Measurements from ENCODE around the gene BLMH. TPM values are rescaled to one million over a fixed set of nuclear protein-coding genes. Genes with fewer than 3 reads are reported as not detected.

The BLMH gene
- polyA plus RNA-seq, 4 donors: 62.7 to 93.6 (median 81.6) TPM

- no peak for DNase-seq (ENCODE audit: low read depth in 4 of 4, low spot score in 3 of 4)
Observed at GRCh38 chr17:30308406-30308805, 16.7 kb upstream of the BLMH start.

- no peak for DNase-seq (ENCODE audit: low read depth in 4 of 4, low spot score in 3 of 4)
Observed at GRCh38 chr17:30304778-30305177, 13.0 kb upstream of the BLMH start.

GRCh38 chr17:30302241-30302640 is 10.5 kb upstream of the BLMH start:
- no peak for DNase-seq (ENCODE audit: low read depth in 4 of 4, low spot score in 3 of 4)

- DNase-seq (ENCODE audit: low read depth in 4 of 4, low spot score in 3 of 4): no peak
Observed at GRCh38 chr17:30300818-30301217, 9.1 kb upstream of the BLMH start.

GRCh38 chr17:30299000-30299399 is 7.3 kb upstream of the BLMH start:
- DNase-seq (ENCODE audit: low read depth in 4 of 4, low spot score in 3 of 4): no peak

- no peak for DNase-seq (ENCODE audit: low read depth in 4 of 4, low spot score in 3 of 4)
Observed at GRCh38 chr17:30297715-30298114, 6.0 kb upstream of the BLMH start.

- DNase-seq (ENCODE audit: low read depth in 4 of 4, low spot score in 3 of 4): no peak
Observed at GRCh38 chr17:30296499-30297080, 4.8 kb upstream of the BLMH start.

- peak in 2 of 4 donors; percentile 21 to 26 for DNase-seq (ENCODE audit: low read depth in 4 of 4, low spot score in 3 of 4)
Observed at GRCh38 chr17:30292286-30292858, 628 bp upstream of the BLMH start.

- peak; percentile 16 to 25 (median 20) for DNase-seq (ENCODE audit: low read depth in 4 of 4, low spot score in 3 of 4)
Observed at GRCh38 chr17:30290696-30291542, 825 bp downstream of the BLMH start.

GRCh38 chr17:30290077-30290476 is 1.7 kb downstream of the BLMH start:
- DNase-seq (ENCODE audit: low read depth in 4 of 4, low spot score in 3 of 4): no peak

- DNase-seq (ENCODE audit: low read depth in 4 of 4, low spot score in 3 of 4): no peak
Observed at GRCh38 chr17:30279156-30279555, 12.6 kb downstream of the BLMH start.

- DNase-seq (ENCODE audit: low read depth in 4 of 4, low spot score in 3 of 4): peak in 2 of 4 donors; percentile 25 to 32
Observed at GRCh38 chr17:30278032-30278431, 13.7 kb downstream of the BLMH start.

GRCh38 chr17:30275911-30276310 is 15.8 kb downstream of the BLMH start:
- DNase-seq (ENCODE audit: low read depth in 4 of 4, low spot score in 3 of 4): no peak

- DNase-seq (ENCODE audit: low read depth in 4 of 4, low spot score in 3 of 4): no peak
Observed at GRCh38 chr17:30274887-30275286, 16.9 kb downstream of the BLMH start.

GRCh38 chr17:30273373-30273772 is 18.4 kb downstream of the BLMH start:
- DNase-seq (ENCODE audit: low read depth in 4 of 4, low spot score in 3 of 4): no peak

- no peak for DNase-seq (ENCODE audit: low read depth in 4 of 4, low spot score in 3 of 4)
Observed at GRCh38 chr17:30271102-30271501, 20.6 kb downstream of the BLMH start.

GRCh38 chr17:30267625-30268024 is 24.1 kb downstream of the BLMH start:
- DNase-seq (ENCODE audit: low read depth in 4 of 4, low spot score in 3 of 4): no peak

GRCh38 chr17:30263552-30264333 is 28.0 kb downstream of the BLMH start:
- no peak for DNase-seq (ENCODE audit: low read depth in 4 of 4, low spot score in 3 of 4)

GRCh38 chr17:30256756-30257506 is 34.8 kb downstream of the BLMH start:
- DNase-seq (ENCODE audit: low read depth in 4 of 4, low spot score in 3 of 4): no peak

- no peak for DNase-seq (ENCODE audit: low read depth in 4 of 4, low spot score in 3 of 4)
Observed at GRCh38 chr17:30254150-30254549, 37.6 kb downstream of the BLMH start.

Measured in left renal pelvis (tissue), 4 donors.